ENCODE results near the gene SSTR5. TPM values are rescaled to one million over a fixed set of nuclear protein-coding genes. Genes with fewer than 3 reads are reported as not detected.

Gene SSTR5
- total RNA-seq, 1 donor = not detected

DNA sequence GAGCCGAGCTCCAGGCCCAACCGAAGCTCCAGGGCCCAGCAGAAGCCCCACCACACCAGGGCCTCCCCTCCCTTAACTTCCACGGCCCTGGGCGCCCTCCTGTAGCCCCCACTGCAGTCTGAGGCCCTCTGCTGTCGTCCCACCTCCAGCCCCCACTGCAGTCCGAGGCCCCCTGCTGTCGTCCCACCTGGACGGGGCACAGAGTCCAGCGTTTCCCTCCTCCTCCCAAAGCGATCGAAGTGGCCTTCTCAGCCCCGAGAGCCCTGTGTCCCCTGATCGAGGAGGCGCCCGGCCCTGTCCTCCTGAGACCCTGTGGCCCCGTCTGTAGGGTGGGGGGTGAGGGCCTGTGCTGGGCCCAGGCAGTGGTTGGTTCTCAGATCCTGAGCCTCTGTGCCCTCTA, 54.6 kb downstream of the SSTR5 start:
- H3K4me3 ChIP-seq (ENCODE audit: low read depth, low read length) = no peak overlapping the region
- TF ChIP-seq, protein P1, sequence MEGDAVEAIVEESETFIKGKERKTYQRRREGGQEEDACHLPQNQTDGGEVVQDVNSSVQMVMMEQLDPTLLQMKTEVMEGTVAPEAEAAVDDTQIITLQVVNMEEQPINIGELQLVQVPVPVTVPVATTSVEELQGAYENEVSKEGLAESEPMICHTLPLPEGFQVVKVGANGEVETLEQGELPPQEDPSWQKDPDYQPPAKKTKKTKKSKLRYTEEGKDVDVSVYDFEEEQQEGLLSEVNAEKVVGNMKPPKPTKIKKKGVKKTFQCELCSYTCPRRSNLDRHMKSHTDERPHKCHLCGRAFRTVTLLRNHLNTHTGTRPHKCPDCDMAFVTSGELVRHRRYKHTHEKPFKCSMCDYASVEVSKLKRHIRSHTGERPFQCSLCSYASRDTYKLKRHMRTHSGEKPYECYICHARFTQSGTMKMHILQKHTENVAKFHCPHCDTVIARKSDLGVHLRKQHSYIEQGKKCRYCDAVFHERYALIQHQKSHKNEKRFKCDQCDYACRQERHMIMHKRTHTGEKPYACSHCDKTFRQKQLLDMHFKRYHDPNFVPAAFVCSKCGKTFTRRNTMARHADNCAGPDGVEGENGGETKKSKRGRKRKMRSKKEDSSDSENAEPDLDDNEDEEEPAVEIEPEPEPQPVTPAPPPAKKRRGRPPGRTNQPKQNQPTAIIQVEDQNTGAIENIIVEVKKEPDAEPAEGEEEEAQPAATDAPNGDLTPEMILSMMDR (IDR thresholded peaks at IDR 0.05; ENCODE audit: insufficient read depth, low read length) = no peak
- no peak for DNase-seq (ENCODE audit: low read depth)

DNA sequence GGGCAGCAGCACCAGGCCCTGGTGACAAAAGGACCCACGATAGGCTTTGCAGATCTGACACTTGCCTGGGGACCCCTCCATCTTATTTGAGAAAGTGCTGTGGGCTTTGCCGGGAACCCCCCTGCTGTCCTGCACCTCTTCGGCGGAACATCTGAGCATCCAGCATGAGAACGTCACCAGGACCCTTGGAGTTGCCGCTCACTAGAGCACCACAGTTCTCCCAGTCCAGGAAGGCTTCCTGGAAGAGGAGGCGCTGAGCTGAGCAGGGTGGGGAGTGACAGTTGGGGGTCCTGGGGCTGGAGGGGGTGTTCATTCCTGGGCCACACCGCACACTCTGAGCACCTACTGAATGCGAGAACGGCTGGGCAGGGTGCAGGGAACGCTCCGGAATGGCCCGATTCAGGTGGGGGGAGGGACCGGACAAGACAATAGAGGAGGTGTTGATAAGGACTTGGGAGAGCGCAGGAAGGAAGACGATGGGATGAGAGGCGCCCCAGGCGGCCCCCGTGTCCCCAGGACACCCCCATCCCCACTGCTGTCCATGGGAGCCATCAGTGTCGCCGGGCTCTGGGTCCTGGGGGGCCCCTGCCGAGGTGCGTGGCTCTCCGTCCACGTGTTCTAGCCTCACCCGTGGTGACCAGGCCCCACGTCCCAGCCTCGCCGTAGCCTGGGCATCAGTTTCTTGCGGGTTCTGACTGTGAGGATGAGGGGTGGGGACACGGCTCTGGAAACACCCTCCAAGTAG, 55.6 kb downstream of the SSTR5 start:
- TF ChIP-seq, protein P1 (IDR thresholded peaks at IDR 0.05; ENCODE audit: insufficient read depth, low read length) = no peak
- H3K4me3 ChIP-seq (ENCODE audit: low read depth, low read length) = no peak overlapping the region

DNA sequence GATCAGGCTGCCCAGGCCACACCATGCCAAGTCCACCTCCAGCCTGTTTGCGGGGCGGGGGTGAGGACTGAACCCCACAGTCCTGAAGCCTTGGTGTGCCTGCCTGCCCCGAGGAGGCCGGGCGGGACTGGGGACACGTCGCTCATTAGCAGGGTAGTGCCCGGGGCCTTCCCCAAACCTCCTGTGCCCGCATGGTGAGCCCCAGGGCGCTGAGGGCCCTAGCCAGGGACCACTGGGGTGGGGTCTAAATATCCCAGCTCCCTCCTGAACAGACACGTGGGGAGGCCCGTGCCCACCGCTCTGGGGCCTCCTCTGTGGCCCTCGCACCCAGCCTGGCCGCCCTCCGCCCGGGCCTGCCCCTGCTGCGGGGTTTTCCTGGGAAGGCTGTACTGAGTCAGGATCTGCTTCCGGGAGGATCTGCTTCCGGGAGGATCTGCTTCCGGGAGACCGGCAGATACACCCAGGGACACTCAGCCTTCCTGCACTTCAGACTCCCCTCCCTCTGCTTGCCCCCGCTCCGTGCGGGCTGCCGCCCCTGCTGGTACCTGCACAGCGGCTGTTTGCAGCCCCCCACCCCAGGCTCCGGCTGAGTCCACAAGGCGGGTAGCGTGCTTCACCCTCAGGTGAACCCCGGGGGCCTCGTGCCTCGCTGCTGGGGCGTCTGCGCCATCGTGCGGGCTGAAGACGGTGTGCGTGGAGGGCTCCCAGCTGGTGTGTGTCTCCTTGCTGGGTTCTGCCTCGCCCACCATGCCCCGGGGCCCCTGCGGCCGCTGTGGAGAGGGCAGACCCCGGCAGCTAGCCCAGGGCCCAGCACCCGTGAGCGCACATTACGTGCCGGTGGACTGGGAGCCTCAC, 56.8 kb downstream of the SSTR5 start:
- TF ChIP-seq, protein P1 (IDR thresholded peaks at IDR 0.05; ENCODE audit: insufficient read depth, low read length) = no peak
- DNase-seq (ENCODE audit: low read depth) = no peak
- no peak overlapping the region for H3K4me3 ChIP-seq (ENCODE audit: low read depth, low read length)

More for the DNA sequence above, 55.6 kb downstream of the SSTR5 start:
- DNase-seq (ENCODE audit: low read depth) = no peak

DNA sequence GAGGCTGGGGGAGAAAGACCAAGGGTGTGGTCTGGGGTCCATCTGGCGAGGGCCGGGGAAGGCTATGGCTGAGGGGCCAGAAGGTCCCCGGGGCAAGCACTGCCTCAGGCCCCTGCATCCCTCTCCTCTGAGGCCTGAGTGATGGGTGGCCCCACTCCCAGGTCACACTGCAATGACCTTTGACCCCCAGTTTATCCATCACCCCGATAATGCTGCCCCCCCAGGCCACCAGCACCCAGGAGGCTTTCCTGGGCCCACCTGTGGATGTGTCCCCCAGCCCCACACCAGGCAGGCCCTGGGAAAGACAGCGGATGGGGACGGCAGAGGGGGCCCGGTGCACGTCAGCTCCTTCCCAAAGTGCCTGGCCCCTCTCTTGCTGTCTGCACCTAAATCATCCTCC, 57.8 kb downstream of the SSTR5 start:
- H3K4me3 ChIP-seq (ENCODE audit: low read depth, low read length) = no peak overlapping the region
- no peak for DNase-seq (ENCODE audit: low read depth)
- TF ChIP-seq, protein P1 (IDR thresholded peaks at IDR 0.05; ENCODE audit: insufficient read depth, low read length) = no peak

Other genes with a start within 250 kb of the SSTR5 start
- 11.9 and 29.4 TPM in 2 replicates for gene LMF1, start 101.8 kb upstream of the SSTR5 start, total RNA-seq (ENCODE audit: low replicate concordance)
- 0.09 and 0.33 TPM in 2 replicates for gene SOX8, start 91.0 kb upstream of the SSTR5 start, total RNA-seq (ENCODE audit: low replicate concordance)
- not detected in 2 replicates for gene C1QTNF8, start 23.5 kb downstream of the SSTR5 start, total RNA-seq (ENCODE audit: low replicate concordance)
- 2.7 TPM in 1 of 2 replicates, not detected in the other for gene CACNA1H, start 80.4 kb downstream of the SSTR5 start, total RNA-seq (ENCODE audit: low replicate concordance)
- not detected in 2 replicates for gene TPSG1, start 152.5 kb downstream of the SSTR5 start, total RNA-seq (ENCODE audit: low replicate concordance)
- gene TPSB2, start 157.4 kb downstream of the SSTR5 start, total RNA-seq (ENCODE audit: low replicate concordance) = not detected in 2 replicates
- gene TPSAB1, start 168.0 kb downstream of the SSTR5 start, total RNA-seq (ENCODE audit: low replicate concordance) = not detected in 2 replicates
- gene TPSD1, start 183.3 kb downstream of the SSTR5 start, total RNA-seq (ENCODE audit: low replicate concordance) = not detected in 2 replicates
- 39.8 and 70.3 TPM in 2 replicates for gene UBE2I, start 236.9 kb downstream of the SSTR5 start, total RNA-seq (ENCODE audit: low replicate concordance)

Measured in fibroblast of the aortic adventitia (primary cell).